HEK293 (cell line): Measurements from ENCODE around the gene IDI2.

Source experiments
- OVOL3 ChIP-seq: fragments of 450-650 bp; formaldehyde crosslinking; IDR thresholded peaks from 2 replicates; pipeline ENCODE4 v1.5.1; 2016; ENCODE audit warnings: missing biosample characterization, missing genetic modification characterization
- PRDM10 ChIP-seq: fragments of 450-650 bp; formaldehyde crosslinking; IDR thresholded peaks from 2 replicates; pipeline ENCODE4 v1.5.1; 2016; ENCODE audit warnings: missing biosample characterization, missing genetic modification characterization
- SCRT1 ChIP-seq: fragments of 450-650 bp; formaldehyde crosslinking; IDR thresholded peaks from 2 replicates; pipeline ENCODE4 v1.5.1; 2016; ENCODE audit warnings: missing biosample characterization, missing genetic modification characterization, borderline replicate concordance
- ZBTB8A ChIP-seq: fragments of 450-650 bp; formaldehyde crosslinking; IDR thresholded peaks from 2 replicates; pipeline ENCODE4 v1.5.1; 2016; ENCODE audit warnings: missing biosample characterization, missing genetic modification characterization
- ZIC2 ChIP-seq: fragments of 450-650 bp; formaldehyde crosslinking; IDR thresholded peaks from 2 replicates; pipeline ENCODE4 v1.5.1; 2016; ENCODE audit warnings: missing biosample characterization, missing genetic modification characterization
- ZNF148 ChIP-seq: fragments of 450-650 bp; formaldehyde crosslinking; IDR thresholded peaks from 2 replicates; pipeline ENCODE4 v1.5.0; 2017; ENCODE audit warnings: missing biosample characterization, missing genetic modification characterization, borderline replicate concordance
- ZNF221 ChIP-seq: fragments of 450-650 bp; formaldehyde crosslinking; IDR thresholded peaks from 2 replicates; pipeline ENCODE4 v1.5.1; 2017; ENCODE audit warnings: missing biosample characterization, missing genetic modification characterization, borderline replicate concordance
- ZNF223 ChIP-seq: fragments of 450-650 bp; formaldehyde crosslinking; IDR thresholded peaks from 2 replicates; pipeline ENCODE4 v1.5.1; 2016; ENCODE audit warnings: missing biosample characterization, missing genetic modification characterization
- ZNF274 ChIP-seq, 2 experiments: fragments of 200-500 bp in 1 of 2; fragments of 450-650 bp in 1 of 2; sonication (Bioruptor generic) in 1 of 2; formaldehyde crosslinking in 1 of 2; IDR thresholded peaks; 2 replicates each; pipeline versions ENCODE4 v1.5.1 to v1.6.1; 2014 to 2016; ENCODE audit warnings: borderline replicate concordance in 1 of 2, inconsistent platforms in 1 of 2, low read length in 1 of 2, missing biosample characterization in 1 of 2, missing genetic modification characterization in 1 of 2
- ZNF350 ChIP-seq: fragments of 450-650 bp; formaldehyde crosslinking; IDR thresholded peaks from 2 replicates; pipeline ENCODE4 v1.5.0; 2017; ENCODE audit warnings: missing biosample characterization, mild to moderate bottlenecking, missing genetic modification characterization
- ZNF394 ChIP-seq: fragments of 450-650 bp; formaldehyde crosslinking; IDR thresholded peaks from 2 replicates; pipeline ENCODE4 v1.5.1; 2016; ENCODE audit warnings: missing biosample characterization, missing genetic modification characterization, mild to moderate bottlenecking, moderate library complexity, borderline replicate concordance
- ZNF398 ChIP-seq: fragments of 450-650 bp; formaldehyde crosslinking; IDR thresholded peaks from 2 replicates; pipeline ENCODE4 v1.5.1; 2017; ENCODE audit warnings: missing biosample characterization, missing genetic modification characterization
- ZNF518A ChIP-seq: fragments of 450-650 bp; formaldehyde crosslinking; conservative IDR thresholded peaks from 2 replicates; pipeline ENCODE4 v1.5.1; 2016; ENCODE audit warnings: low read depth, missing biosample characterization, missing genetic modification characterization
- ZNF548 ChIP-seq: fragments of 450-650 bp; formaldehyde crosslinking; IDR thresholded peaks from 2 replicates; pipeline ENCODE4 v1.5.1; 2016; ENCODE audit warnings: missing biosample characterization, missing genetic modification characterization
- ZNF555 ChIP-seq: fragments of 450-650 bp; formaldehyde crosslinking; conservative IDR thresholded peaks from 2 replicates; pipeline ENCODE4 v1.5.1; 2017; ENCODE audit warnings: missing biosample characterization, mild to moderate bottlenecking, missing genetic modification characterization, inconsistent platforms
- ZNF571 ChIP-seq: fragments of 450-650 bp; formaldehyde crosslinking; IDR thresholded peaks from 2 replicates; pipeline ENCODE4 v1.5.0; 2017; ENCODE audit warnings: missing biosample characterization, missing genetic modification characterization
- ZNF664 ChIP-seq: fragments of 450-650 bp; formaldehyde crosslinking; IDR thresholded peaks from 2 replicates; pipeline ENCODE4 v1.5.1; 2016; ENCODE audit warnings: missing biosample characterization, missing genetic modification characterization
- ZSCAN23 ChIP-seq: fragments of 450-650 bp; formaldehyde crosslinking; IDR thresholded peaks from 2 replicates; pipeline ENCODE4 v1.5.1; 2016; ENCODE audit warnings: missing biosample characterization, missing genetic modification characterization
- TF ChIP-seq, protein P1 (sequence below): fragments of 450-650 bp; formaldehyde crosslinking; IDR thresholded peaks from 2 replicates; pipeline ENCODE4 v1.5.1; 2016; ENCODE audit warnings: missing biosample characterization, missing genetic modification characterization
- TF ChIP-seq, protein P2 (sequence below): fragments of 450-650 bp; formaldehyde crosslinking; IDR thresholded peaks from 2 replicates; pipeline ENCODE4 v1.5.1; 2016; ENCODE audit warnings: missing biosample characterization, missing genetic modification characterization
- TF ChIP-seq, protein P3 (sequence below): fragments of 450-650 bp; formaldehyde crosslinking; IDR thresholded peaks from 2 replicates; pipeline ENCODE4 v1.5.1; 2017; ENCODE audit warnings: missing biosample characterization, missing genetic modification characterization

IDI2 gene

GRCh38 chr10:1054684-1055083 is 29.0 kb upstream of the IDI2 start (continued):
- no peak for TF ChIP-seq ZNF518A (tag by site-specific recombination)
- TF ChIP-seq ZNF148 (tag by site-specific recombination): no peak
- TF ChIP-seq ZNF398: no peak
- no peak for TF ChIP-seq OVOL3 (tag by site-specific recombination)
- TF ChIP-seq ZNF571 (tag by site-specific recombination): no peak
- TF ChIP-seq ZNF394 (tag by site-specific recombination): peak; percentile 89; the same call in 1 of the 2 replicates
- peak; percentile 67 for TF ChIP-seq PRDM10
- TF ChIP-seq ZNF350 (tag by site-specific recombination): no peak
- TF ChIP-seq, protein P1, sequence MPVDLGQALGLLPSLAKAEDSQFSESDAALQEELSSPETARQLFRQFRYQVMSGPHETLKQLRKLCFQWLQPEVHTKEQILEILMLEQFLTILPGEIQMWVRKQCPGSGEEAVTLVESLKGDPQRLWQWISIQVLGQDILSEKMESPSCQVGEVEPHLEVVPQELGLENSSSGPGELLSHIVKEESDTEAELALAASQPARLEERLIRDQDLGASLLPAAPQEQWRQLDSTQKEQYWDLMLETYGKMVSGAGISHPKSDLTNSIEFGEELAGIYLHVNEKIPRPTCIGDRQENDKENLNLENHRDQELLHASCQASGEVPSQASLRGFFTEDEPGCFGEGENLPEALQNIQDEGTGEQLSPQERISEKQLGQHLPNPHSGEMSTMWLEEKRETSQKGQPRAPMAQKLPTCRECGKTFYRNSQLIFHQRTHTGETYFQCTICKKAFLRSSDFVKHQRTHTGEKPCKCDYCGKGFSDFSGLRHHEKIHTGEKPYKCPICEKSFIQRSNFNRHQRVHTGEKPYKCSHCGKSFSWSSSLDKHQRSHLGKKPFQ (tag by site-specific recombination): no peak
- TF ChIP-seq ZNF555 (tag by site-specific recombination): no peak
- peak; percentile 59; the same call in 1 of the 2 replicates for TF ChIP-seq ZSCAN23 (tag by site-specific recombination)
- no peak for TF ChIP-seq ZIC2 (tag by site-specific recombination)
- TF ChIP-seq, protein P2, sequence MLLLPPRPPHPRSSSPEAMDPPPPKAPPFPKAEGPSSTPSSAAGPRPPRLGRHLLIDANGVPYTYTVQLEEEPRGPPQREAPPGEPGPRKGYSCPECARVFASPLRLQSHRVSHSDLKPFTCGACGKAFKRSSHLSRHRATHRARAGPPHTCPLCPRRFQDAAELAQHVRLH: no peak
- TF ChIP-seq ZNF223 (tag by site-specific recombination): no peak
- no peak for TF ChIP-seq ZNF274 (IDR thresholded peaks at IDR 0.05; ENCODE audit: low read length)
- no peak for TF ChIP-seq ZNF274 (tag by site-specific recombination; IDR thresholded peaks at IDR 0.05; ENCODE audit: borderline replicate concordance)
- no peak for TF ChIP-seq SCRT1 (tag by site-specific recombination)
- 0 out of 2 replicates have a peak, but pooled peaks have one; percentile 25 for TF ChIP-seq ZBTB8A (tag by site-specific recombination)
- no peak for TF ChIP-seq ZNF548 (tag by site-specific recombination)
- TF ChIP-seq, protein P3, sequence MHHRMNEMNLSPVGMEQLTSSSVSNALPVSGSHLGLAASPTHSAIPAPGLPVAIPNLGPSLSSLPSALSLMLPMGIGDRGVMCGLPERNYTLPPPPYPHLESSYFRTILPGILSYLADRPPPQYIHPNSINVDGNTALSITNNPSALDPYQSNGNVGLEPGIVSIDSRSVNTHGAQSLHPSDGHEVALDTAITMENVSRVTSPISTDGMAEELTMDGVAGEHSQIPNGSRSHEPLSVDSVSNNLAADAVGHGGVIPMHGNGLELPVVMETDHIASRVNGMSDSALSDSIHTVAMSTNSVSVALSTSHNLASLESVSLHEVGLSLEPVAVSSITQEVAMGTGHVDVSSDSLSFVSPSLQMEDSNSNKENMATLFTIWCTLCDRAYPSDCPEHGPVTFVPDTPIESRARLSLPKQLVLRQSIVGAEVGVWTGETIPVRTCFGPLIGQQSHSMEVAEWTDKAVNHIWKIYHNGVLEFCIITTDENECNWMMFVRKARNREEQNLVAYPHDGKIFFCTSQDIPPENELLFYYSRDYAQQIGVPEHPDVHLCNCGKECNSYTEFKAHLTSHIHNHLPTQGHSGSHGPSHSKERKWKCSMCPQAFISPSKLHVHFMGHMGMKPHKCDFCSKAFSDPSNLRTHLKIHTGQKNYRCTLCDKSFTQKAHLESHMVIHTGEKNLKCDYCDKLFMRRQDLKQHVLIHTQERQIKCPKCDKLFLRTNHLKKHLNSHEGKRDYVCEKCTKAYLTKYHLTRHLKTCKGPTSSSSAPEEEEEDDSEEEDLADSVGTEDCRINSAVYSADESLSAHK (tag by site-specific recombination): no peak
- peak; percentile 67; the same call in 1 of the 2 replicates for TF ChIP-seq ZNF664 (tag by site-specific recombination)
- TF ChIP-seq ZNF221 (tag by site-specific recombination): no peak
